Activated CD4-positive, alpha-beta T cell treated with anti-CD3 and anti-CD28 coated beads, Interleukin-2, Interleukin-6, amounts not matched to agents 100 ng/mL and 50 ng/mL, durations not matched to agents 16 hours and 8 hours (primary cell): ENCODE results near the gene CEP20.

ENCODE experiments used
- DNase-seq: peaks from one replicate; pipeline ENCODE4 v3.0.0-alpha.2; 2020

CEP20 gene

DNA sequence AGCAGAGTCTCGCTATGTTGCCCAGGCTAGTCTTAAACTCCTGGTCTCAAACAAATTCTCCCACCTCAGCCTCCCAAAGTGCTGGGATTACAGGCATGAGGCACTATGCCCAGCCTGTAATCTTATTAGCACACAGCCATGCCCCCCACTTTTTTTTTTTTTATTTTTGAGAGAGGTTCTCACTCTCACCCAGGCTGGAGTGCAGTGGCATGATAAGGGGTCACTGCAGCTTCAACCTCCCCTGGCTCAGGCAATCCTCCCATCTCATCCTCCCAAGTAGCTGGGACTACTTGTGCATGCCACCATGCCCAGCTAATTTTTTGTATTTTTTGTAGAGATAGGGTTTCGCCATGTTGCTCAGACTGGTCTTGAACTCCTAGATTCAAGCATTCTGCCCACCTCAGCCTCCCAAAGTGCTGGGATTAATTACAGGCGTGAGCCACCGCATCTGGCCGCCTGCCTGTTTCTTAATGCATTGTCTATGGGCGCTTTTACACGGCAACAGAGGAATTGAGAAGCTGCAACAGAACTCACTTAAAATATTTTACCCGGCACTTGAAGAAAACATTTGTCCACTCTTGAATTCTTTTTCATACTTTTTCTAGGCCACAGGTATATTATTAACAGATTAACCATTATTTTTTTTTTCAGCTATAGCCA lies 8.8 kb upstream of the CEP20 start:
- no peak for DNase-seq

DNA sequence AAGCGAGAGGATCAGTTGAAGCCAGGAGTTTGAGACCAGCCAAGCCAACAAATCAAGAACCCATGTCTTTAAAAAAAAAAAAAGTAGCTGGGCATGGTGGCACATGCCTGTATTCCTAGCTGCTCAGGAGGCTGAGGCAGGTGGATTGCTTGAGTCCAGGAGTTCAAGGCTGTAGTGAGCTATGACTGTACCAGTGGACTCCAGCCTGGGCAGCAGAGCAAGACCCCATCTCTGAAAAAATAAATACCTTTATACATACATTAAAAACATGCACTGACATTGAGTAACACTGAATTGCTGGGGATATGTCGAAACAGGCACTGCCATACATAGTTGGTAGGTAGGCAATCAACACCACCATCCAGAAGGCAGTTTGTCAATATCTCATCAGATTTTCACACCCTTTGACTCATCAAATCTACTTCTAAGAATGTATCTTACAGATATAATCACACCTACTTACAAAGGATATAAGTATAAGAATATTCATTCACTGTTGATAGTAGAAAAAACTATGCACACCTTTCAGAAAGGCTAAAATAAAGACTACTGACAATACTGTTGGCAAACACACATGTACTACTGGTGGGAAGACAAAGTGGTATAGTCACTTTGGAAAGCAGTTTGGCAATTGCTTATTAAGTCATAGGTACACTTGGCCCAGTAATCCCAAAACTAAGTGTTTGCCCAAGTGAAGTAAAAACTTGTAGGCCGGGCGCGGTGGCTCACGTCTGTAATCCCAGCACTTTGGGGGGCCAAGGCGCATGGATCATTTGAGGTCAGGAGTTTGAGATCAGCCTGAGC lies 6.4 kb upstream of the CEP20 start:
- DNase-seq = peak; percentile 49

DNA sequence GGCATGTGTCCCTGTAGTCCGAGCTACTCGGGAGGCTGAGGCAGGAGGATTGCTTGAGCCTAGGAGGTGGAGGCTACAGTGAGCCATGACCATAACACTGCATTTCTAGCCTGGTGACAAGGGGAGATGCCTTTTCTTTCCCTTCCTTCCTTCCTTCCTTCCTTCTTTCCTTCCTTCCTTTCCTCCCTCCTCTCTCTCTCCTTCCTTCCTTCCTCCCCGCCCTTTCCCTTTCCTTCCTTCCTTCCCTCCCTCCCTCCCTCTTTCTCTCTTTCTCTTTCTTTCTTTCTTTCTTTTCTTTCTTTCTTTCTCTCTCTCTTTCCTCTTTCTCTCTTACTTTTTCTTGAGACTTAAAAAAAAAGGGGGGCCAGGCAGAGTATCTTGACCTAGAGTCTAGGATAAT lies 3.1 kb upstream of the CEP20 start:
- DNase-seq = no peak

DNA sequence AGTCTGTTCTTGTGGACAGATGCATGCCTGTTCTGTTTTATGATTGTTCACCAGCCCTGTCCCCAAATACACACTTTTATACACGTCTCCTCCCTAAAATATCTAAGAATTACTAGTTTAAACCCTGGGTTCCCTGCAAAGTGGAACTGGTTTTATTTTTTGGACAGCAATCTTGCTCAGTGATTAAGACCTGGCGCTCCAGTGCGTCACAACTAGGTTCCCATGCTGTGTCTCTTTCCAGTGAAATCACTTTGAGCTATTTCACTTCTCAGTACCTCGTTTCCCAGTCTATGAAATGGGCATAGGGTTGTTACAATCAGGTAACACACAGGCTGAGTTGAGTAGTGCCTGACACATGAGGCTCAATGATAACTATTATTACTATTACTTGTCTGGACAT lies 1.1 kb downstream of the CEP20 start:
- DNase-seq = no peak

DNA sequence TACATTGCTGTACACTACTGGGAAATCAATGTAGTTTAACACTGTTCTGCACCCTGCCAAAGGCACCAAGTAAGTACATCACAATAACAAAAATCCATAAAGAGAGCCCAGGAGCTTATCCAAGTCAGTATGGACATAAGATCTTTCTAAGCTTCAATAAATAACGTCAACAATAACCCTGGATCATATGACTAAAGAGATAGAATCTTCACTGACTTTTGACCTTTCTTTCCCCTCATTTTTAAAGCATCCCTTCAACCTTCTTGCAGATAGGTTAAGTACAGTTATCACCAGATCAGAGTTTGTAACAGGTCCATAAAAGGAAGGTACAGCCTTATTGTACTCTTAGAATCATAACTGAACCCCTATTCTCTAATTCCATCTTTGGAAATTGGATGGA lies 2.3 kb downstream of the CEP20 start:
- no peak for DNase-seq

DNA sequence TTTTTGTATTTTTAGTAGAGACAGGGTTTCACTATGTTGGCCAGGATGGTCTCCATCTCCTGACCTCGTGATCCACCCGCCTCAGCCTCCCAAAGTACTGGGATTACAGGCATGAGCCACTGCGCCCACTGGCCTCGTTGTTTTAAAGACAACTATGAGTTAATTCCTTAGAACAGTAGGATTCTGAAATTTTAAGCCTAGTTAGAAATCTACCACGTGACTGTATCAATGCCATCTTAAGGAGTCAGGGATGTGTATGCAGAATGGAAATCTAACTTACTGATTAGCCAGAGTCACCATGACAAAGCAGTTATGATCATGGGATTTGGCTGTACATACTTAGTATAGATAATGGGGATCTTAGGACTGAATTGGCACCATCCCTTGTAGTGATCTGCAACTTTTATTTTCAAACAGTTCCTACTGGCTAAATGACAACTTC lies 2.8 kb downstream of the CEP20 start:
- no peak for DNase-seq

DNA sequence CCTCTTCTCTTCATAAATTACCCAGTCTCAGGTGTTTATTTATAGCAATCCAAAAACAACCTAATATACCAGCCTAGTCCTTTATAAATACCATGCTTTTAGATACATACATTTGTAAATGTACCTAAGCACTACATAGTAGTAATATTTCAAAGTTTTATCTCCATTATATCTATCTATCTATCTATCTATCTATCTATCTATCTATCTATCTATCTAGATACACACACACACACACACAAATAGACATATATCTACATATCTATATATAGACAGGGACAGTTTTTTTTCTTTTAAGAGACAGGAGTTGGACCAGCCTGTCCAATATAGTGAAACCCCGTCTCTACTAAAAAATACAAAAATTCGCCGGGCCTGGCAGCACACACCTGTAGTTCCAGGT lies 5.8 kb downstream of the CEP20 start:
- DNase-seq = no peak

DNA sequence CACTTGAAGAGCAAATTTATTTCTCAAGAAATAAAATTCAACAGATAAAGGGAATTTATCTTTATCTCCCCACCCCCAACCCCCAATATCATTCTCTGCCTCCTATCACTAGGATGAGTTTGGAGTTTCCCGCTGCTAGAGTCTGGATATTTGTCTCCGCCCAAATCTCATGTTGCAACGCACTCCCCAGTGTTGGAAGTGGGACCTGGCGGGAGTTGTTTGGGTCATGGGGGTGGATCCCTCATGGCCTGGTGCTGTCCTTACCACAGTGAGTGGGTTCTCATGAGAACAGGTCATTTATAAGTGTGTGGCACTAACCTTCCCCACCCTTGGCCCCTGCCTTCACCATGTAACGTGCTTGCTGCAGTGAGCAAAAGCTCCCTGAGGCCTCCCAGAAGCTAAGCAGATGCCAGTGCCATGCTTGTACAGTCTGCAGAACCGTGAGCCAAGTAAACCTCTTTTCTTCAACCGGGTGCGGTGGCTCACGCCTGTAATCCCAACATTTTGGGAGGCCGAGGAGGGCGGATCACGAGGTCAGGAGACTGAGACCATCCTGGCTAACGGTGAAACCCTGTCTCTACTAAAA lies 6.5 kb downstream of the CEP20 start:
- DNase-seq = no peak

DNA sequence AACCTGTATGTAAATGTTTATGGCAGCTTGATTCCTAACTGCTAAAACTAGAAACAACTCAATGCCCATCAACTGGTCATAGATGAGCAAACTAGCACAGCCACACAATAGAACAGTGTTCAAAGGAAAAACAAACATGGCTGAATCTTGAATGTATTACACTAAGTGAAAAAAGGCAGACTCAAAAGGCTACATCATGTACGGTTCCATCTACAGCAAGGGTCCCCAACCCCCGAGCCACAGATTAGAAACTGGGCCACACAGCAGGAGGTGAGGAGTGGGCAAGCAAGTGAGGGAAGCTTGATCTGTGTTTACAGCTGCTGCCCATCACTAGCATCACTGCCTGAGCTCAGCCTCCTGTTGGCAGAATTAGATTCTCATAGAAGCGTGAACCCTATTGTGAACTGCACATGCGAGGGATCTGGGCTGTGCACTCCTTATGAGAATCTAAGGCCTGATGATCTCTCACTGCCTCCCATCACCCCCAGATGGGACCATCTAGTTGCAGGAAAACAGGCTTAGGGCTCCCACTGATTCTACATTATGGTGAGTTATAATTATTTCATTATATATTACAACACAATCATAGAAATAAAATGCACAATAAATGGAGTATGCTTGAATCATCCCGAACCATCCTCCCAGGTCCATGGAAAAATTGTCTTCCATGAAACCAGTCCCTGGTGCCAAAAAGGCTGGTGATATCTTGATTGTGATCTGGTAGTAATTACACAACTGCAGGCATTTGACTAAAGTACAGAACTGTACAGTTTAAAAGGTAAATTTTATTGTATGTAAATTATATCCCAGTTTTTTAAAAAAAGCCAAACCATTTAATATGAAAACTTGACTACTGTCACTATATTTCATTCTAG lies 7.7 kb downstream of the CEP20 start:
- DNase-seq = no peak

DNA sequence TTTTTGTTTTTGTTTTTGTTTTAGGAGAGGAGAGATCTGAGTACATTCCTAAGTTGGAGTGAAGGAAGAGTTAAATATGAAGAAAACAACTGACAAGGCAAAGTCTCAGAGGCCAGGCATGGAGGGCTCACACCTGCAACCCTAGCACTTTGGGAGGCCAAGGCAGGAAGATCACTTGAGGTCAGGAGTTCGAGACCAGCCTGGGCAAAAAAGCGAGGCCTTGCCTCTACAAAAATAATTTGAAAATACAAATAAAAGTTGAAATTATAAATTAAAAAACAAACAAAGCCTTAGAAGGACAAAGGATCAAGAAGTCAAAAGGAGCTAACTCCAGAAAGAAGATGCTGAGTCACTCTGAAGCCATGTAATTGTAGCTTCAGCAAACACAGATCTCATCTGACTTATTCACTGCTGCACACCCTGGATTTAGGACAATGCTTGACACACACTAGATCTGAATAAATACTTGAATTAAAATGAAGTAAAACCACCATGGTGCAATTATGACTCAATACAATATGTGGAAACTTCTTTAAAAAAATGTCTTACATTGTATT lies 9.1 kb downstream of the CEP20 start:
- DNase-seq = no peak

DNA sequence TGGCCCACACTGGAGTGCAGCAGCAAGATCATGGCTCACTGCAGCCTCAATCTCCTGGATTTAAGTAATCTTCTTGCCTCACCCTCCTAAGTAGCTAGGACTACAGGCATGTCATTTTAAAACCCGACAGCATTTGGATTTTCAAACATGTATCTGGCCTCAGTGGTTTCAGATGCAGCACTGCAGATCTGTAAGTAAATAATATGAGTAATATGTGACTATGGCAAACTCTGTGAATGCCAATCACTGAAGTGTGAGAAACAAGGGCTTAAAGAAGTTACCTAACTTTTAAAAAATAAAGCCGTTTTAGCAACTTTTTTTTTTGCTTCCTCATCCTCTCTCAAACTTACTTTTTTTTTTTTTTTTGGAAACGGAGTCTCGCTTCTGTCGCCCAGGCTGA lies 11.9 kb downstream of the CEP20 start:
- DNase-seq = no peak

DNA sequence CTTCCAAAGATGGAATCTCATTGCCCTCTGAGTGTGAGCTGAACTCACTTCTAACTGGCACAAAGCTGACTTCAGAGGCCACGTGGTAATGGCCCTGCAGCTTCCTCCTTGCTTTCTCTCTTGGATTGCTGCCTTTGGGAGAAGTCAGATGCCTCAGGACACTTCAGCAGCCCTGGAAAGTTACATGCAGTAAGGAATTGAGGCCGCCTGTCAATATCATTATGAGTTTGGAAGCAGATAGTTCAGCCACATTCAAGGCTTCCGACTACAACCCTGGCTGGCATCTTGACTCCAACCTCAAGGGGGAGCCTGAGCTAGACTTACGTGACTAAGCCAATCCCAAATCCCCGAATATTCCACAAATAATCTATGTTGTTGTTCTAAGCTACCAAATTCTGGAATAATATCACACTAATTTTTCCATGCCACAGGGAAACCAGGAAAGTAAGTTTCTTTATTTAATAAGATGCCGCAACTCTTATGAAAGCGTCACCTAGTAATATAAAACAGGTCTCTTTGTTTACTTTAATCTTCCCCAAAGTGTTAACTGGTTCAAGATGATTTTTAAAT lies 13.6 kb downstream of the CEP20 start:
- peak; percentile 21 for DNase-seq

DNA sequence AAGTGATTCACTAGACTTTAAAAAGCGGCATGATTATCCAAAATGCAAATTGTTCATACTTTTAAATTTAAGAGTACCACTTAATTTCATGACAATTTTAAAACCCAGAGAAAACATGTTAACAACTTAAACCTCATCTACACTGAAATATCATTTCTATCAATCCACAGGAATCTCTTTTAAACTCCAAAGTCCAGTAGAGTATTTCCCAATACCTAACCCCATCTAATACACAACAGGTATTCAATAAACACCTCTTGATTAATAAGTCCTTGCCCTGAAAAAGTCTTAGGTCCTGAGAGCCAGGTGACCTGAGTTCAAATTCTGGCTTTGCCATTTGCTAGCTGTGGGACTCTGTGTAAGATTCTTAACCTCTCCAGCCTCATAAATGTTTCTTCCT lies 14.7 kb downstream of the CEP20 start:
- DNase-seq = no peak

DNA sequence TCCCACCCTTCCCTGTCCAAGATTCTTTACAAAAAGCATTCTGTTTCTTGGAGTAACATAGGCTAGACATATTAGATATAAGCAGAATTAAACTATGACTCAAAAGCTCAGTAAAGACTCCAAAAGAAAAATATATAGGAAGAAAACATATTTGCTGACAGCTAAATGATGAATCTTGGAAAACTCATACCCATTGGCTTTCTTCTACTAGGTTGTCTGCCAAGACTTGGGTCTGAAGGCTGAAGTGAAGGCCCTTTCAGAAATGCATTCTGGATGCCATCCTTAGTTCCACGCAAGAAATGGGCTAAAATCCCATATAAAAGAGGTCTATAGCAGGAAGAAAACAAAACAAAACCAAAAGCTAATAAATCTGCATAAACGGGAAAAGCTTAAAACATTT lies 15.1 kb downstream of the CEP20 start:
- DNase-seq = no peak

DNA sequence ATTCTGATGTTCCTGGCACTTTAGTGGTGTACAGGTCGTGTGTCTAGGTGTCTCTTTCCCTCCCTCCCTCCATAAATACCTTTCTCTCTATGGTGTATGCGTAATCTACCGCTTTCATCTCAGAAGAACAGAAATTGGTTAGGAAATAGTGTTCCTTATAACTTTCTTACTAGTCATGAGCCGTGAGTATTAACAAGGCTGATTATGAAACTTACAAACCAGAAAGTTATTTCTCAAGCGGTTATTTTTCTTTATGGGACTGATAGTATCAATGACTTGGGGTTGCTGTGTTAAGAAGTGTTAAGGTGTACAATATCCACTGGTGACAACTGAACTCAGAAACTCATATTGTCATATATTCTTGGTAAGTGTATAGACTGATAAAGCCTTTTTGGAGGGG lies 18.4 kb downstream of the CEP20 start:
- no peak for DNase-seq

DNA sequence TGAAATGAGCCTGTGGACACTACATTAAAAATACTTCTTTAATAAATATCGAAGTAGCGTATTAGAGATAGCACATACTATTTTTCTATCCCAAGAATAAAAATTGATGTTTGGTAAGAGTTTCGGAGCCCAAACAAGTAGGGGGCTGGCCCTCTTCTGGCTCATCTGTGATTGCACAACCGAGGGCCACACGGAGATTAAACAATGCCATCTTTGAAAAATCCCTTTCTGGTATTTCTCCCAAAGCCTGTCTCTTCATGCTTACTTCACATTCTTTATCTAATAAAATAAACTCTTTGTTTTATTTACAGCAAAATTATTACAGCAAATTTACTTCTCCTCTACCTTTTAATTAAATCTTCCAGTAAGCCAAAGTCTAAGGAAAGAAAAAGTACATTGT lies 22.0 kb downstream of the CEP20 start:
- DNase-seq = no peak

DNA sequence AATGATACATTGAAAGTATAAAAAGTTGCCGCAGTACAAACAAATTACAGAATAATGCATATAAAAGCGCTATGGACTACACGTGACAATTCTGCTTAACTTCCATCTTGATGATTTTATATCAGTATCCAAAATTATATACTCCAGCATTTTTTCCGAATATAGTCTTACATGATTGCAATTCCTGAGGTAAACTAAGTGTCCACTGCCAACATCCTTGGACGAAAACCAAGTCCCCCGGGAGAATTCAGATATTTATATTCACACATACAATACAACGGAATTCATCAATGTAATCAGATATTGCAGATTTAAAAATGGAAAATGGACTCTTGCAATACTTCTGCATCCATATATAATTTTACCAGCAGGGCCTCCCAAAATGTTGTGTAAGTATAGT lies 22.7 kb downstream of the CEP20 start:
- DNase-seq = no peak

DNA sequence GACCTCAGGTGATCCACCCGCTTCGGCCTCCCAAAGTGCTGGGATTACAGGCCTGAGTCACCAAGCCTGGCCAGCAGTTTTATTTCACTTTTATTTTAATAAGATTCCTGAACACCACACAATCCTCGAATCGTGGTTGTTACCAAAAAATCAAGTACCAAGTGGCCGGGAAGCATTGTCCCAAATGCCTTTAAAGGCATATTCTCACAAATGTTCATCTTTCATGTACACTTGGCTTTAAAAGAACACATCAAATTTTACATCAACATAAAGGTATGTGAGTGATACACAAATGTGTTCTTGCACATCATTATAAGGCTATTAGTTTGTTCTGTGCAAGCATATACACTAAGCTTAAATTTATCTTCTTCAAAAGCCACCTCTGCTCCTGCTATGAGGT lies 23.5 kb downstream of the CEP20 start:
- DNase-seq = no peak

DNA sequence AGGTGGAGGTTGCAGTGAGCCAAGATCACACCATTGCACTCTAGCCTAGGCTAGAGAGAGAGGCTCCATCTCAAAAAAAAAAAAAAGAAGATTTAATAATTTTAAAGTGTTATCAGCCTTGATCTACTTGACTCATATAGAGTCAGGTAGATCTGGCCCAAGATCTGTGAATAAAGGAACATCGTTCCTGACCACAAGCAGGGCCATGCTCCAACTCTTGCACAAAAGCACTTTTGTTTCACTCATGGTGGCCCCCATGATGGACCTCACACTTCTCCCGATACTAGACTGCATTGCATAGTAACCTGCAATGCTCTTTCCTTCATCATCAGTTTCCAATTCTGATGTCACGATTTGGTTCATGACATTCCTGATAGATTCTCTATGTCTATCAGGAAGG lies 26.4 kb downstream of the CEP20 start:
- DNase-seq = no peak

DNA sequence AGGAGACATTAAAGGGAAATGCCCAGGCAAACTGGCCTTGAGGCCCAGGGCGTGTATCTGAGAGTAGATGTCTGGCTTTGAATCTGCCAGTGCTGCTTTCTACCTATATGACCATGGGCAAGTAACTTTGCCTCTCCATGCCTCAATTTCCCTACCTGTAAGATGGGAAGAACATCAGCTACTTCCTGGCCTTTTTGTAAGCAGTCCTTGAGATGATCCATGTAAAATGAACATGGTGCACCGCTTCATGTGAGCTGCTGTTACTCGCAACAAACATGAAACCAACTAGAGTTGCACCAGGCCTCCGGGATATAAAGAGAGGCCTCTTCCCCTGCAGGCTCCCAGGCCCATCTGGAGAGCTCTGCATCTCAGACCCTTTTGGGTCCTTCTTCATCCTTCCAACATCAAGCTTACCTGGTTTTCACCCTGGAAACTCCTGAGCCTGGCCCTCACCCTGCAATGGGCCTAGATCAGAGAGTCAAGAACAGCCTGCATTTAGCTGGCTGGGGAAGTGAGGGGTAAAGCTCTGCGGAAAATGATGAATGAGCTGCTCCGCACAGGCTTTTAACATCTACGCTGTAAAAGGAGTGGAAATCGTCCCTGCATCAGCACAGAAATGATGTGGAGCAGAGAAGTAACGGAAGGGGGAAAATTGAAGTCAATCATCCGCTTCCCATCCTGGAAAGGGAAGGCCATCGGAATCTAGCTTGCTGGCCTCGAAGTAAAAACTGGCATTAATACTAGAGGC lies 29.3 kb downstream of the CEP20 start:
- DNase-seq = no peak

DNA sequence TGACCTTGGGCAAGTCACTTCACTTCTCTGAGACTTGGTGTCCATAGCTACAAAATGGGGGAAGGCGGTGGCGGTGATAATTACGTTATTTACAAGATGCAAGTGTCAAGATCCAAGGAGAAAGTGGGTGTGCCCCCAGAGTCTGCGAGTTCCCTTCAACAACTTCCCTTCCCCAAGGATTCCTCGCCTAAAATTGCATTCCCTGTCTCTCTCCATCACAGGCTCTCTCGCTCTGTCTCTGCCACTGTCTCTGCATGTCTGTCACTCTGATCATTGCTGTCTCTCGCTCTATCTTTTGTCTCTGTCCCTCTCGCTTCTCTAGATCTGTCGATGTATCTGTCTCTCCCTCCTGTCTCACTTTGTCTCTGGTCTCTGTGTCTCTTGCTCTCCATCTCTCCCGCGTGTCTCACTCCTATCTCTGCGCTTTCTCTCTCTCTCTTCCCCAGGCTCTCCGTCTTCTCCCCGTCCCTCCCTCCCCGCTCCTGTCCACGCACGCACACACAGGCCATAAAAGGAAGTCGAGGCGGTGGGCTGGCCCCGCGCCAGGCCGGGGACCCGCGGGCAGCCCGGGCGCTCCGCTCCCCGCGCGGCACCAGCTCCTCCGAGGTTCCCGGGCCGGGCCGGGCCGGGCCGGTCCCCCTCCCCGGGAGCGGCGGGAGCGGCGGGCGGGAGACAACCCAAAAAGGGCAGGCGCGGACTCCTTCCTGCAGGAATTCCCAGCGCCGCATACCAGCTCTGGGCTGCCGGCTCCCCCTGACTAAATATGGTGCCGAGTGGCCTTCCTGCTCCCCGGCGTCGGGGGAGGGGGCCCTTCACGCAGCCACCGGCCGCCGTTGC lies 30.5 kb downstream of the CEP20 start:
- DNase-seq = no peak
